ENCODE measurements around the gene TRA2A.
A peak's percentile ranks its signal among the peaks of the same experiment; 100 is the strongest.
"Not testable (repeated sequence)": the region's sequence is repeated elsewhere in the genome, so short reads cannot be mapped to it uniquely, and the experiment has no call there.

TRA2A gene

DNA sequence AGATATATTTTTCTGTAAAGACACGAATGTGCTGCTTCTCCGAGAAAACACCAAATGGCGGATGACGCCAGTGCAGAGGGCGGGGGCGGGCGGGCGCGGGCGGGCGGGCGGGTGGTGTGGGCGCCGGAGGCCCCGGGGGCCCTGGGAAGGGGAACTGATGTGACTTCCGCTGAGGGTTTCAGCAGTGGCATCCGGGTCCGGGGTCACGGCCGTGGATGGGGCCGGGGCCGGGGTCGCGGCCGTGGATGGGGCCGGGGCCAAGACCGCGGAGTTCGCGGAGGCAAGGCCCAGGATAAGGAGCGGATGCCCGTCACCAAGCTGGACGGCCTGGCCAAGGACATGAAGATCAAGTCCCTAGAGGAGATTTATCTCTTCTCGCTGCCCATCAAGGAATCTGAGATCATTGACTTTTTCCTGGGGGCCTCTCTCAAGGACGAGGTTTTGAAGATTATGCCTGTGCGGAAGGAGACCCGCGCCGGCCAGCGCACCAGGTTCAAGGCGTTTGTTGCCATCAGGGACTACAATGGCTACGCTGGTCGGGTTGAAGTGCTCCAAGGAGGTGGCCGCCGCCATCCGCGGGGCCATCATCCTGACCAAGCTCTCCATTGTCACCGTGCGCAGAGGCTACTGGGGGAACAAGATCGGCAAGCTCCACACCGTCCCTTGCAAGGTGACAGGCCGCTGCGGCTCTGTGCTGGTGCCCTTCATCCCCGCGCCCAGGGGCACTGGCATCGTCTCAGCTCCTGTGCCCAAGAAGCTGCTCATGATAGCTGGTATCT is 41.2 kb downstream of the TRA2A start:
- Histone ChIP-seq H3K36me3 (ENCODE audit: low read depth) (no peaks in the 10 kb centered on the region), H3K4me1 (ENCODE audit: insufficient read depth, poor library complexity, severe bottlenecking) (peaks cover 4% of the 10 kb centered on the region), H3K27me3 (ENCODE audit: insufficient read depth, poor library complexity, severe bottlenecking) (no peaks in the 10 kb centered on the region), H3K9me3 (ENCODE audit: severe bottlenecking) (no peaks in the 10 kb centered on the region), H3K27ac (ENCODE audit: poor library complexity, severe bottlenecking) (peak overlapping the region; percentile 72), H3K4me3 (ENCODE audit: severe bottlenecking) (peak overlapping the region; percentile 51)
- DNase-seq (ENCODE audit: low spot score) = no peak
- peak; percentile 74 for ATAC-seq (ENCODE audit: low read depth)
- TF ChIP-seq, protein P1, sequence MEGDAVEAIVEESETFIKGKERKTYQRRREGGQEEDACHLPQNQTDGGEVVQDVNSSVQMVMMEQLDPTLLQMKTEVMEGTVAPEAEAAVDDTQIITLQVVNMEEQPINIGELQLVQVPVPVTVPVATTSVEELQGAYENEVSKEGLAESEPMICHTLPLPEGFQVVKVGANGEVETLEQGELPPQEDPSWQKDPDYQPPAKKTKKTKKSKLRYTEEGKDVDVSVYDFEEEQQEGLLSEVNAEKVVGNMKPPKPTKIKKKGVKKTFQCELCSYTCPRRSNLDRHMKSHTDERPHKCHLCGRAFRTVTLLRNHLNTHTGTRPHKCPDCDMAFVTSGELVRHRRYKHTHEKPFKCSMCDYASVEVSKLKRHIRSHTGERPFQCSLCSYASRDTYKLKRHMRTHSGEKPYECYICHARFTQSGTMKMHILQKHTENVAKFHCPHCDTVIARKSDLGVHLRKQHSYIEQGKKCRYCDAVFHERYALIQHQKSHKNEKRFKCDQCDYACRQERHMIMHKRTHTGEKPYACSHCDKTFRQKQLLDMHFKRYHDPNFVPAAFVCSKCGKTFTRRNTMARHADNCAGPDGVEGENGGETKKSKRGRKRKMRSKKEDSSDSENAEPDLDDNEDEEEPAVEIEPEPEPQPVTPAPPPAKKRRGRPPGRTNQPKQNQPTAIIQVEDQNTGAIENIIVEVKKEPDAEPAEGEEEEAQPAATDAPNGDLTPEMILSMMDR (IDR thresholded peaks at IDR 0.05; ENCODE audit: poor library complexity, severe bottlenecking) = no peak

DNA sequence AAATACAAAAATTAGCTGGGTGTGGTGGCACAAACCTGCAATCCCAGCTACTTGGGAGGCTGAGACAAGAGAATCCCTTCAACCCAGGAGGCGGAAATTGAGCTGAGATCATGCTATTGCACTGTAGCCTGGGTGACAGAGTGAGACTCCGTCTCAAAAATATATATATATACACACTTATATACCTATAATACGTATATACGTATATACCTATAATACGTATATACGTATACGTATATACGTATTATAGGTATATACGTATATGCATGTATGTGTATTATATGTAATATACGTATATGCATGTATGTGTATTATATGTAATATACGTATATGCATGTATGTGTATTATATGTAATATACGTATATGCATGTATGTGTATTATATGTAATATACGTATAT is 43.1 kb downstream of the TRA2A start:
- H3K36me3 ChIP-seq (ENCODE audit: low read depth); H3K9me3 ChIP-seq (ENCODE audit: severe bottlenecking); H3K27me3 ChIP-seq (ENCODE audit: insufficient read depth, poor library complexity, severe bottlenecking); H3K4me3 ChIP-seq (ENCODE audit: severe bottlenecking); DNase-seq (ENCODE audit: low spot score); H3K27ac ChIP-seq (ENCODE audit: poor library complexity, severe bottlenecking); H3K4me1 ChIP-seq (ENCODE audit: insufficient read depth, poor library complexity, severe bottlenecking); ATAC-seq (ENCODE audit: low read depth): not testable (repeated sequence)

DNA sequence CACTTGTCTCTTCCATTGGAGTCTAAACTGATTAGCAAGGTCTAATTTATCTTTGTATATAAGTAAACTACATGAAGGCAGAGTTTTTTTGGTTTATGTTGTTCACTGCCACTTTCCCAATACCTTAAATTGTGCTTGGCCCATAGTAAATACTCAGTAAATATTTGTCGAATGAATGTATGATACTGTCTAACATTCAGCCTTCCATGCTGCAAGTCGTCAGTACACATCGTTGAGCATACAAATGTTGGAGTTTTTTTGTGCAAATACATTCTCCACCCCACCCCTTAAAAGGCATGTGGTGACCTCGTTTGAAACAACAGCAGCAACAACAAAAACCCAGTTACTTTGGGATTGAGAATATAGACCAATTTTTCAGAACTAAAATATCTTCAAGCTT is 44.1 kb downstream of the TRA2A start:
- Histone ChIP-seq H3K27me3 (ENCODE audit: insufficient read depth, poor library complexity, severe bottlenecking) (no peaks in the 10 kb centered on the region), H3K9me3 (ENCODE audit: severe bottlenecking) (no peaks in the 10 kb centered on the region), H3K36me3 (ENCODE audit: low read depth) (no peaks in the 10 kb centered on the region), H3K27ac (ENCODE audit: poor library complexity, severe bottlenecking) (no peak overlapping the region), H3K4me3 (ENCODE audit: severe bottlenecking) (no peak overlapping the region), H3K4me1 (ENCODE audit: insufficient read depth, poor library complexity, severe bottlenecking) (peaks cover 4% of the 10 kb centered on the region)
- TF ChIP-seq, protein P1 (IDR thresholded peaks at IDR 0.05; ENCODE audit: poor library complexity, severe bottlenecking) = no peak
- no peak for ATAC-seq (ENCODE audit: low read depth)
- no peak for DNase-seq (ENCODE audit: low spot score)

DNA sequence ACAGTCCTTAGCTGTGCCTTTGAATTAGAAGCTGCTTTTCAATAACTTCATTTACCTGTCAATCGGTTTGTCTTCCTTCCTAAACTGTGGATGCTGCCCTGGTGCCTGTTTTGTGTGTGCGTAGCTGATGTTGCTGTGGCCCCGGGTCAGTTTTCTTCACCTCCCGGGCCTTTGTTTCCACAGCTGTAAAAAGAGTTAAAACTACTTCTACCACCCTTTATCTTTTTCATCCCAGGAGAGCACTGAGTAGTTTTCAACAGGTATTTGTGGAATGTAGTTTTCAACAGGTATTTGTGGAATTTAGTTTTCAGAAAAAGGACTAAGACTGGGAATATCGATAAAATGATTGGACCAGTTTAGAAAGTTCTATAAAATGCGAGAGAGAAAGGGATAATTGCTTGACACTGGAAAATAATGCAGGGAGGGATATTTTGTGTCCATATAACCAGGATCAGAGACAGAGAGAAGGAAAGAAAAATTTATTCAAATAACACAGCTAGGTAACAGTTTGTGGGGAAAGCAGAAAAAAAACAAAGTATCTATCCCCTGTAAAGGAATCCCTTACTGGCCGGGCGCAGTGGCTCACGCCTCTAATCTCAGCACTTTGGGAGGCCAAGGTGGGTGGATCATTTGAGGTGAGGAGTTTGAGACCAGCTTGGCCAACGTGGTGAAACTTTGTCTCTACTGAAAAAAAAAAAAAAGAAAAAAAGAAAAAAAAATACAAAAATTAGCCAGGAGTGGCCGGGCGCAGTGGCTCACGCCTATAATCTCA is 45.6 kb downstream of the TRA2A start:
- H3K36me3 ChIP-seq (ENCODE audit: low read depth) = no peaks in the 10 kb centered on the region
- peaks cover 4% of the 10 kb centered on the region for H3K4me1 ChIP-seq (ENCODE audit: insufficient read depth, poor library complexity, severe bottlenecking)
- no peaks in the 10 kb centered on the region for H3K9me3 ChIP-seq (ENCODE audit: severe bottlenecking)
- H3K27me3 ChIP-seq (ENCODE audit: insufficient read depth, poor library complexity, severe bottlenecking) = no peaks in the 10 kb centered on the region
- H3K27ac ChIP-seq (ENCODE audit: poor library complexity, severe bottlenecking) = no peak overlapping the region
- ATAC-seq (ENCODE audit: low read depth) (no peak), DNase-seq (ENCODE audit: low spot score) (no peak)
- TF ChIP-seq, protein P1 (IDR thresholded peaks at IDR 0.05; ENCODE audit: poor library complexity, severe bottlenecking) = no peak
- H3K4me3 ChIP-seq (ENCODE audit: severe bottlenecking) = no peak overlapping the region

DNA sequence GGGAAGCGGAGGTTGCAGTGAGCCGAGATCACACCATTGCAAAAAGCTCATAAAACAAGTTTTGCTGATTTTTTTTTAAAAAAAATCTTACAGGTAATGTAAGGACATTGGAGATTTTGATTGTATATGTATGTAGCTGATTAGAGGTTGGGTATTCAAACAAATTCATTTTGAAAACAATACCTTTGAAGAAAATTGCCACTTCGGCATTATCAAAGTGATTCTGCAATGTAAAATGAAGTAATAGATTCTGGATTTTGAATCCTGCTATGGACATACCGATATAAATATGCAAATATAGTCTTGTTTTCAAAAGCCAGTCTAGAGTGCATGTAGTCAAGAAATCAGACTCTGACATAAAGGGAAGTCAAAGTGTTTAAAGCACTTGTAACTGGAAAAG is 49.1 kb downstream of the TRA2A start:
- TF ChIP-seq, protein P1 (IDR thresholded peaks at IDR 0.05; ENCODE audit: poor library complexity, severe bottlenecking) = no peak
- DNase-seq (ENCODE audit: low spot score) = no peak
- no peaks in the 10 kb centered on the region; the same call in 1 of the 2 replicates for H3K36me3 ChIP-seq (ENCODE audit: low read depth)
- no peak overlapping the region for H3K27ac ChIP-seq (ENCODE audit: poor library complexity, severe bottlenecking)
- H3K4me1 ChIP-seq (ENCODE audit: insufficient read depth, poor library complexity, severe bottlenecking) = peaks cover 19% of the 10 kb centered on the region
- no peaks in the 10 kb centered on the region for H3K27me3 ChIP-seq (ENCODE audit: insufficient read depth, poor library complexity, severe bottlenecking)
- no peak overlapping the region for H3K4me3 ChIP-seq (ENCODE audit: severe bottlenecking)
- H3K9me3 ChIP-seq (ENCODE audit: severe bottlenecking) = no peaks in the 10 kb centered on the region
- ATAC-seq (ENCODE audit: low read depth) = no peak
